SK-N-SH (cell line): ENCODE measurements around the gene AUTS2. TPM values are rescaled to one million over a fixed set of nuclear protein-coding genes. Genes with fewer than 3 reads are reported as not detected.
A peak's percentile ranks its signal among the peaks of the same experiment; 100 is the strongest.

Experiments used
- CTCF ChIA-PET: fragments of 300-600, 350-600 bp; formaldehyde crosslinking; extraction: SDS; loops from one replicate; lab custom pipeline; 2021; lab: Yijun Ruan, JAX
- POLR2A ChIA-PET: fragments of 350-600 bp; sonication (Branson Sonifier 250); formaldehyde crosslinking; extraction: SDS; loops from one replicate; lab custom pipeline; 2020; ENCODE audit warnings: antibody characterized with exemption, inconsistent platforms; lab: Yijun Ruan, JAX
- DNase-seq: peaks from one replicate; pipeline ENCODE4 v3.0.0; 2012
- H2AFZ ChIP-seq: fragments of 200-600 bp; sonication (generic); 2 replicates; pipeline ENCODE4 v1.8.1; 2016; ENCODE audit warnings: antibody characterized with exemption, mild to moderate bottlenecking, low read depth
- H3F3A ChIP-seq: fragments of 200-600 bp; sonication (generic); replicated peaks from 2 replicates; pipeline ENCODE3; 2016; ENCODE audit warnings: antibody characterized with exemption, mild to moderate bottlenecking; ENCODE audit not compliant: insufficient read depth
- H3K27ac ChIP-seq, 2 experiments: fragments of 200-500 bp in 1 of 2; fragments of 200-600 bp in 1 of 2; sonication (Bioruptor generic) in 1 of 2; sonication (generic), shearing (Covaris generic) in 1 of 2; 2 replicates each; pipeline versions ENCODE4 v1.5.1 to v1.6.1; 2014 to 2016; ENCODE audit warnings: low read depth in 2 of 2, inconsistent platforms in 1 of 2, low read length in 1 of 2, mild to moderate bottlenecking in 1 of 2, mixed read lengths in 1 of 2
- H3K27me3 ChIP-seq: fragments of 200-600 bp; sonication (generic), shearing (Covaris generic); 2 replicates; pipeline ENCODE4 v1.6.1; 2016; ENCODE audit warnings: mixed run types; ENCODE audit not compliant: insufficient read depth
- H3K36me3 ChIP-seq, 2 experiments: fragments of 200-500 bp in 1 of 2; fragments of 200-600 bp in 1 of 2; sonication (Bioruptor generic) in 1 of 2; sonication (generic) in 1 of 2; replicated peaks in 1 of 2; 2 replicates each; pipeline versions ENCODE3 to v1.5.1; 2014 to 2016; ENCODE audit warnings: low read length in 1 of 2, mild to moderate bottlenecking in 1 of 2; ENCODE audit not compliant: insufficient read depth in 2 of 2, control insufficient read depth in 1 of 2
- H3K4me1 ChIP-seq, 2 experiments: fragments of 200-500 bp in 1 of 2; fragments of 200-600 bp in 1 of 2; sonication (Bioruptor generic) in 1 of 2; sonication (generic), shearing (Covaris generic) in 1 of 2; 2 replicates each; pipeline versions ENCODE4 v1.5.1 to v1.6.1; 2014 to 2016; ENCODE audit warnings: low read depth in 1 of 2, low read length in 1 of 2, mixed run types in 1 of 2; ENCODE audit not compliant: insufficient read depth in 2 of 2, control insufficient read depth in 1 of 2
- H3K4me2 ChIP-seq: fragments of 200-600 bp; sonication (generic), shearing (Covaris generic); 2 replicates; pipeline ENCODE4 v1.6.1; 2017; ENCODE audit warnings: mixed run types
- H3K4me3 ChIP-seq, 2 experiments: fragments of 200-500 bp in 1 of 2; fragments of 200-600 bp in 1 of 2; sonication (Bioruptor generic) in 1 of 2; sonication (generic), shearing (Covaris generic) in 1 of 2; 2 replicates each; pipeline versions ENCODE4 v1.5.1 to v1.8.1; 2014 to 2016; ENCODE audit warnings: low read depth in 2 of 2, inconsistent platforms in 1 of 2, low read length in 1 of 2, mild to moderate bottlenecking in 1 of 2, mixed read lengths in 1 of 2, moderate library complexity in 1 of 2
- H3K79me2 ChIP-seq: fragments of 200-600 bp; sonication (generic); 2 replicates; pipeline ENCODE4 v1.8.1; 2017; ENCODE audit warnings: mild to moderate bottlenecking; ENCODE audit not compliant: insufficient read depth
- H3K9ac ChIP-seq: fragments of 200-600 bp; sonication (generic); 2 replicates; pipeline ENCODE4 v1.6.1; 2017; ENCODE audit warnings: mixed run types
- H3K9me2 ChIP-seq: fragments of 200-600 bp; sonication (generic); 2 replicates; pipeline ENCODE4 v1.6.1; 2017; ENCODE audit warnings: mixed run types
- H3K9me3 ChIP-seq: fragments of 200-600 bp; sonication (generic); 2 replicates; pipeline ENCODE4 v1.6.1; 2017; ENCODE audit warnings: mixed run types, mild to moderate bottlenecking, moderate library complexity
- H4K20me1 ChIP-seq: fragments of 200-600 bp; sonication (generic); 2 replicates; pipeline ENCODE4 v1.6.1; 2017; ENCODE audit warnings: mild to moderate bottlenecking, mixed run types; ENCODE audit not compliant: insufficient read depth
- EP300 ChIP-seq, 2 experiments: IDR thresholded peaks; 2 replicates each; pipeline versions ENCODE4 v1.4.0 to v1.6.1; 2012; ENCODE audit warnings: borderline replicate concordance in 1 of 2, low read depth in 1 of 2, low read length in 1 of 2
- FOXJ3 ChIP-seq: sonication (generic); formaldehyde crosslinking; IDR thresholded peaks from 2 replicates; pipeline ENCODE4 v1.5.1; 2020; ENCODE audit warnings: mild to moderate bottlenecking, missing genetic modification reagents
- GABPA ChIP-seq: IDR thresholded peaks from 2 replicates; pipeline ENCODE4 v1.4.0; 2012; ENCODE audit warnings: low read depth, mild to moderate bottlenecking
- MXI1 ChIP-seq: IDR thresholded peaks from 2 replicates; pipeline ENCODE4 v1.6.1; 2012; ENCODE audit warnings: mild to moderate bottlenecking, low read depth, low read length, improper control_type of control experiment
- RAD21 ChIP-seq: IDR thresholded peaks from 2 replicates; pipeline ENCODE4 v1.6.1; 2012; ENCODE audit warnings: mild to moderate bottlenecking, low read length
- RCOR1 ChIP-seq: fragments of 150-350 bp; IDR thresholded peaks from 2 replicates; pipeline ENCODE4 v1.6.1; 2017; ENCODE audit warnings: antibody characterized with exemption, low read length
- REST ChIP-seq: IDR thresholded peaks from 2 replicates; pipeline ENCODE4 v1.6.1; 2012; ENCODE audit warnings: mild to moderate bottlenecking, low read depth, low read length, moderate library complexity
- SMC3 ChIP-seq: IDR thresholded peaks from 2 replicates; pipeline ENCODE4 v1.6.1; 2012; ENCODE audit warnings: low read depth, low read length, improper control_type of control experiment
- TCF12 ChIP-seq: IDR thresholded peaks from 2 replicates; pipeline ENCODE4 v1.4.0; 2012
- TEAD4 ChIP-seq: IDR thresholded peaks from 2 replicates; pipeline ENCODE4 v1.4.0; 2012; ENCODE audit warnings: mild to moderate bottlenecking, borderline replicate concordance; ENCODE audit not compliant: insufficient read depth
- YY1 ChIP-seq: IDR thresholded peaks from 2 replicates; pipeline ENCODE4 v1.4.0; 2012; ENCODE audit warnings: low read depth, mild to moderate bottlenecking
- WGBS: methylation state at CpG from one replicate; pipeline ENCODE4 v1.1.6; 2017; ENCODE audit warnings: low lambda C conversion rate; 5-methylcytosine and 5-hydroxymethylcytosine counted together
- polyA plus RNA-seq, 3 experiments: library from polyadenylated mRNA; depleted of rRNA; stranded (reverse); fragments of >200 nt; gene quantifications; 2 replicates each; pipeline ENCODE4 v1.2.3, GENCODE V29; 2012
- TF ChIP-seq, protein P1 (sequence below): IDR thresholded peaks from 2 replicates; pipeline ENCODE4 v1.4.0; 2012; ENCODE audit warnings: low read depth, borderline replicate concordance

The AUTS2 gene
- polyA plus RNA-seq, 1 of the 3 experiments (the other 2 are of a cell fraction): 15.6 TPM

GRCh38 chr7:69864274-69864673 lies 266.0 kb downstream of the AUTS2 start (continued):
- peak; percentile 68; the same call in 1 of the 2 replicates for TF ChIP-seq MXI1
- TF ChIP-seq YY1: no peak
- no peak for TF ChIP-seq GABPA
- TF ChIP-seq SMC3: no peak; the same call in 1 of the 2 replicates
- TF ChIP-seq EP300 (IDR thresholded peaks at IDR 0.05; ENCODE audit: borderline replicate concordance in 1 of 2, low read depth in 1 of 2, low read length in 1 of 2): peak; percentile 27 to 96; a peak in 2 of 4 replicates
- peak; percentile 85 for TF ChIP-seq TCF12
- TF ChIP-seq, protein P1, sequence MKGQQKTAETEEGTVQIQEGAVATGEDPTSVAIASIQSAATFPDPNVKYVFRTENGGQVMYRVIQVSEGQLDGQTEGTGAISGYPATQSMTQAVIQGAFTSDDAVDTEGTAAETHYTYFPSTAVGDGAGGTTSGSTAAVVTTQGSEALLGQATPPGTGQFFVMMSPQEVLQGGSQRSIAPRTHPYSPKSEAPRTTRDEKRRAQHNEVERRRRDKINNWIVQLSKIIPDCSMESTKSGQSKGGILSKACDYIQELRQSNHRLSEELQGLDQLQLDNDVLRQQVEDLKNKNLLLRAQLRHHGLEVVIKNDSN: no peak

DNA sequence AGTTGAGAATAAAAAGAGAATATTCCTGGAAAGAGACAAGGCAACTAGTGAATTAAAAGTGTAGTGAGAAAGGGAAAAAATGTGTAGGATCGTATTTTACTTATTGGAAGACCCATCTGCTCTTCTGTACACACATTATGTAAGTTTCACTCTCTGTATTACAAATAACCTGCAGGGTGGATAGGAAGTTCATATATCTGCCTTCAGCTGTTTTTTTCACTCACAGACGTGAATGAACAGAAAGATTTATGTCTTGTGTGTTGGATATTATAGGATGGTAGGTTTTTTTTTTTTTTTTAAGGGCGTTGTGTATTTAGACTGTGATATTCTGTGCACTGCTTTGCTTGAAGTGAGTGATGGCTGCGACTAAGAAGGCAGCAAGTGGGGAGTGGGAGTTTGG lies 266.5 kb downstream of the AUTS2 start:
- H3K4me1 ChIP-seq: peaks cover 26 to 71% of the 10 kb centered on the region in 2 experiments; a peak in 3 of 4 replicates
- H3K27ac ChIP-seq: peak overlapping the region in 1 of 2 experiments; percentile 97; a peak in 2 of 4 replicates
- H3K79me2 ChIP-seq: no peaks in the 10 kb centered on the region
- H2AFZ ChIP-seq: no peak overlapping the region
- H3K36me3 ChIP-seq: no peaks in the 10 kb centered on the region
- H3K4me3 ChIP-seq: no peak overlapping the region
- POLR2A ChIA-PET: no interaction called here
- CTCF ChIA-PET: interaction anchor here (0.7 to 1.7 kb wide), 3 partner anchors 10 to 67 kb away, joined by 3 to 9 read pairs (median 3); no protein-coding TSS in a partner anchor
- peaks cover 20% of the 10 kb centered on the region for H4K20me1 ChIP-seq
- DNase-seq: no peak
- TF ChIP-seq RAD21 (0 out of 2 replicates have a peak, but pooled peaks have one; percentile 6), REST (no peak), RCOR1 (no peak), TEAD4 (no peak), FOXJ3 (CRISPR knock-in tag) (no peak)
- H3F3A ChIP-seq: no peaks in the 10 kb centered on the region
- H3K4me2 ChIP-seq: no peak overlapping the region
- no peak overlapping the region for H3K9ac ChIP-seq
- no peaks in the 10 kb centered on the region for H3K9me3 ChIP-seq
- H3K9me2 ChIP-seq: no peaks in the 10 kb centered on the region
- H3K27me3 ChIP-seq: no peaks in the 10 kb centered on the region
- 73% methylated on average over 4 of the region's 4 CpGs for WGBS
